HG03571 (cell line): Measurements from ENCODE around the gene RINT1.
"Not testable (repeated sequence)": the region's sequence is repeated elsewhere in the genome, so short reads cannot be mapped to it uniquely, and the experiment has no call there.

Experiments
- ATAC-seq: cut with Tn5 transposase; IDR thresholded peaks from one replicate; pipeline ENCODE4 v1.9.1; 2021; ENCODE audit not compliant: unreplicated experiment

Gene RINT1

GRCh38 chr7:105531792-105532671 lies at the start of gene RINT1:
RINT1 (plus strand) TSS chr7:105532201; CDS start chr7:105532316, 115 bp downstream.
- peak; percentile 93 for ATAC-seq

GRCh38 chr7:105487579-105488571 lies 44.1 kb upstream of the RINT1 start:
- ATAC-seq: no peak

GRCh38 chr7:105489409-105489808 lies 42.6 kb upstream of the RINT1 start:
- ATAC-seq: no peak

GRCh38 chr7:105493196-105493922 lies 38.6 kb upstream of the RINT1 start:
- ATAC-seq: no peak

- ATAC-seq: no peak
Observed at GRCh38 chr7:105493923-105494315, 38.1 kb upstream of the RINT1 start.

GRCh38 chr7:105496521-105496920 lies 35.5 kb upstream of the RINT1 start:
- no peak for ATAC-seq

GRCh38 chr7:105497016-105497415 lies 35.0 kb upstream of the RINT1 start:
- no peak for ATAC-seq

GRCh38 chr7:105502173-105502572 lies 29.8 kb upstream of the RINT1 start:
- ATAC-seq: no peak

- no peak for ATAC-seq
Observed at GRCh38 chr7:105512415-105512814, 19.6 kb upstream of the RINT1 start.

GRCh38 chr7:105512926-105513526 lies 19.0 kb upstream of the RINT1 start:
- no peak for ATAC-seq

GRCh38 chr7:105515610-105516009 lies 16.4 kb upstream of the RINT1 start:
- ATAC-seq: not testable (repeated sequence)

- no peak for ATAC-seq
Observed at GRCh38 chr7:105519353-105519752, 12.6 kb upstream of the RINT1 start.

GRCh38 chr7:105520620-105521019 lies 11.4 kb upstream of the RINT1 start:
- ATAC-seq: not testable (repeated sequence)

- peak; percentile 34 for ATAC-seq
Observed at GRCh38 chr7:105521027-105521716, 10.8 kb upstream of the RINT1 start.

GRCh38 chr7:105521717-105522463 lies 10.1 kb upstream of the RINT1 start, which contains the start of gene PUS7:
PUS7 (minus strand) TSS chr7:105522271; CDS start chr7:105508512, 13,759 bp downstream.
- ATAC-seq: peak; percentile 81

GRCh38 chr7:105524423-105524822 lies 7.6 kb upstream of the RINT1 start:
- ATAC-seq: not testable (repeated sequence)

GRCh38 chr7:105524840-105525239 lies 7.2 kb upstream of the RINT1 start:
- no peak for ATAC-seq

- ATAC-seq: not testable (repeated sequence)
Observed at GRCh38 chr7:105527737-105528136, 4.3 kb upstream of the RINT1 start.

- no peak for ATAC-seq
Observed at GRCh38 chr7:105530126-105530525, 1.9 kb upstream of the RINT1 start.
